Activated T-cell treated with anti-CD3 and anti-CD28 coated beads, Interleukin-2, amount 50 U/mL, for 48 hours (primary cell): ENCODE measurements around the gene SEC24A.
A peak's percentile ranks its signal among the peaks of the same experiment; 100 is the strongest.
"Not testable (repeated sequence)": the region's sequence is repeated elsewhere in the genome, so short reads cannot be mapped to it uniquely, and the experiment has no call there.

Experiments
- DNase-seq, 2 experiments: peaks; one replicate each; pipeline ENCODE4 v3.0.0-alpha.2; 2020

The SEC24A gene

DNA sequence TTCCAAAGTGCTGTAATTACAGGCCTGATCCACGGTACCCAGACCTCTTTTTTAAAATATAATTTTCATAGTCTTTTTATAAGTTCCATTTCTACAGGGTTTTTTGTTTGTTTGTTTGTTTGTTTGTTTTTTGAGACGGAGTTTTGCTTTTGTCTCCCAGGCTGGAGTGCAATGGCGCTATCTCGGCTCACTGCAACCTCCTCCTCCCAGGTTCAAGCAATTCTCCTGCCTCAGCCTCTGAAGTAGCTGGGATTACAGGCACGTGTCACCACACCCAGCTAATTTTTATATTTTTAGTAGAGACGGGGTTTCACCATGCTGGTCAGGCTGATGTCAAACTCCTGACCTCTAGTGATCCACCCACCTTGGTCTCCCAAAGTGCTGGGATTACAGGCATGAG is 2.1 kb downstream of the SEC24A start:
- DNase-seq = not testable (repeated sequence)

DNA sequence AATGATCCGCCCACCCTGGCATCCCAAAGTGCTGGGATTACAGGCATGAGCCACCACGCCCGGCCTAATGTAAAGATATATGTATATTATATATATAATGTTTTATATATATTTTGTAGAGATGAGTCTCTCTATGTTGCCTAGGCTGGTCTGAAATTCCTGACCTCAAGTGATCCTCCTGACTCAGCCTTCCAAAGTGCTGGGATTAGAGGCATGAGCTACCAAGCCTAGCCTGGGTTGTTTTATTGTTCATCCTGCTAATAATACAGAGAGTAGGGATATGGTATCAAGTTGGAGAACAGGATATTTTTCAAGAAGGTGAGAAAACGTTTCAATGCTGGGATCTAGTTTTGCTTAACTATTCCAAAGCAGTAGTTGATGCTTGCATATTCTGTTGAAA is 2.9 kb downstream of the SEC24A start:
- DNase-seq = no peak

- DNase-seq = no peak
Observed at GRCh38 chr5:134656690-134657089, 8.1 kb downstream of the SEC24A start.

DNA sequence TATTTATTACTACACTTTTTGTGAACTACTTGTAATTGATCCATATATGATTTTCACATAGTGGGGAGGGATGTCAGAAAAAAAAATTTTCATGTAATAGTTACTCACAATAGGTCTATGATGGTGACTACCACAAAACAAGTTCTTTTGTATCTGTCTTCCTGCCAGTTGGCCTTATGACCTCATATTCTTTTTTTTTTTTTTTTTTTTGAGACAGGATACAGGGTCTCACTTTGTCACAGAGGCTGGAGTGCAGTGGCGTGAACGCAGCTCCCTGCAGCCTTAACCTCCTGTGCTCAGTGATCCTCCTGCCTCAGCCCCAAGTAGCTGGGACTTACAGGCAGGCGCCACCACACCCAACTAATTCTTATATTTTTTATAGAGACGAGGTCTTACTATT is 10.9 kb downstream of the SEC24A start:
- DNase-seq = no peak

DNA sequence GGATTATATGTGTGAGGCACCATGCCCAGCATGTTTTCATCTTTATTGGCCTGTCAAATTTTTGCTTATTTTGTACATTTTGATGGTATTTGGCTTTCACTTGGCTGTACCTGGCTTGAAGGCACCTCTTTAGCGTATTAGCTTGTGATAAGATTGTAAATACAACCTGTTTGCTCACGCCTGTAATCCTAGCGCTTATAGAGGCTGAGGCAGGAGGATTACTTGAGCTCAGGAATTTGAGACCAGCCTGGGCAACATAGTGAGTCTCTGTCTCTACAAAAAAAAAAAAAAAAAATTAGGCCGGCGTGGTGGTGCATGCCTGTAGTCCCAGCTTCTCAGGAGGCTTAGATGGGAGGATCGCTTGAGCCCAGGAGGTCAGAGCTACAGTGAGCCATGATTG is 11.3 kb downstream of the SEC24A start:
- no peak for DNase-seq

DNA sequence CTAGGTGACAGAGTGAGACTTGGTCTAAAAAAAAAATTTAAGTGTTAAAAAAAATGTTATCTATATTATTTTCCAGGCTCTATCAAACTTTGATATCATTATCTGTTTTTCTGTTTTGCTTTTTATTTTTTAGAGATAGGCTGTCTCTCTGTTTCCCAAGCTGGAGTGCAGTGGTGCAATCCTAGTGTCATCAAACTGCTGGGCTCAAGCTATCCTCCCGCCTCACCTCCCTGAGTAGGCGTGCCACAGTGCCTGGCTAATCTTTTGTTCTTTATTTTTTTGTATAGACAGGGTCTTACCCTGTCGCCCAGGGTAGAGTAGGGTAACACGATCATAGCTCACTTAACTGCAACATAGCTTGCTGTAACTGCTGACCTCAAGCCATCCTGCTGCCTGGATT is 14.4 kb downstream of the SEC24A start:
- no peak for DNase-seq

GRCh38 chr5:134664448-134664847 is 15.9 kb downstream of the SEC24A start:
- no peak for DNase-seq

- not testable (repeated sequence) for DNase-seq
Observed at GRCh38 chr5:134673546-134673945, 25.0 kb downstream of the SEC24A start.

DNA sequence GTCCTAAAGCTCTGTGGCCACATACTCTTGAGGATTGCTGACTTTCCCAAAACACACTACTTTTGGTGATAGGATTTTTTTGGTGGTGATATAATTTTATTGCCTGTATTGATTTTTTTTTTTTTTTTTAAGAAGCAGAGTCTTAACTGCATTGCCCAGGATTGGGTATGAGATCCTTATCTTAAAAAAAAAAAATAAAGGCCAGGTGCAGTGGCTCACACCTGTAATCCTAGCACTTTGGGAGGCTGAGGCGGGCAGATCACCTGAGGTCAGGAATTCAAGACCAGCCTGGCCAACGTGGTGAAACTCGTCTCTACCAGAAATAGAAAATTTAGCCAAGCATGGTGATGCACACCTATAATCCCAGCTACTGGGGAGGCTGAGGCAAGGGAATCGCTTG is 28.8 kb downstream of the SEC24A start:
- DNase-seq = not testable (repeated sequence)

GRCh38 chr5:134690144-134690543 is 41.6 kb downstream of the SEC24A start:
- not testable (repeated sequence) for DNase-seq

DNA sequence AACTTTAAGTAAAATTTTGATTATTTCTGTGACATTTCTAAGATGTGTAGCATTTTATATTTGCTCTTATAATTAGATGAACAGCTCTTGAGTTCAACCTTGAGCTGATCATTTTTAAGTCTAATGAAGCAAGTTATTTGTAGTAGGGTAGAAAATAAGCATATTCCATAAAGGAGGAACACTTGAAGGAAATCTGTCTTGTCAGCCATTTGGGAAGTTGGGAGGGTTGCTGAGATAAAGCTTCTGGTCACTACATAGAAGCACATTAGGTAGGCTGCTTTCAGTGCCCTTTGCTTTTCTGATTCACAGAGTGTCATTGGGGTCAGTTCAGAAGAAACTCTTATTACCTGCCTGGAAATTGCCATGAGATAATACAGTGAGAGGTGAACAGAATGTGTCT is 44.1 kb downstream of the SEC24A start:
- DNase-seq = no peak

GRCh38 chr5:134708301-134708700 is 59.7 kb downstream of the SEC24A start:
- DNase-seq = no peak

DNA sequence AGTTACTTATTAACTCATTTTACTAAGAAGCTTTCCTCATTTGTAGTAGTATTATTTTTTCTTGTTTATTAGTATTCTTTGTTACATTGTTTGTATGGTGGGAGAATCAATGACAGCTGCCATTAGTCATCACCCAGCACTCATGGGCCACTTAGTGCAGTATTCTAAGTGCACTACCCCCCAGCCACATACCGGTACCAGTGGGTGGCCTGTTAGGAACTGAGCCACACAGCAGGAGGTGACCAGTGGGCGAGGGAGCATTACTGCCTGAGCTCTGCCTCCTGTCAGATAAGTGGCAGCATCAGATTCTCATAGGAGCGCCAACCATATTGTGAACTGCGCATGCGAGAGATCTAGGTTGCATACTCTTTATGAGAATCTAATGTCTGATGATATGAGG is 65.5 kb downstream of the SEC24A start:
- DNase-seq = no peak

GRCh38 chr5:134714541-134714940 is 66.0 kb downstream of the SEC24A start:
- DNase-seq = no peak

GRCh38 chr5:134715466-134715865 is 66.9 kb downstream of the SEC24A start:
- DNase-seq = not testable (repeated sequence)

GRCh38 chr5:134724872-134725271 is 76.3 kb downstream of the SEC24A start:
- no peak for DNase-seq

DNA sequence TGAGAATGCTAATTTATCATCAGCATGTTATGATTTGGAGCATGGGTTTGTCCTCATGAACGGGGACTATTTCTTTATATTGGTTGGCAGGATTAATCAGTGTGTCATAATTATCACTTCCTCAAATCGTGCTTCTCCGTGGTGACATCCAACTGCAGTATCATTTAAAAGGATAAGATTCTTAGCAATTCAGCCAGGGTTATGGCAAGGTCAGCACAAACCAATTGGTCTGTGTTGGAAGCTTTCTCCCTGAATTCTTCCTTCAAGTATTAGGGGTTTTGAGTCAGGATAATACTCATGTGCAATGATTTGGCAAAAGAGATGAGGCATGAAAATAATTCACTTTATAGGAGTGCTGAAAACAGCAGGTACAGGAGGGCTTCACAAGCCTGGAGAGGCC is 84.2 kb downstream of the SEC24A start:
- DNase-seq = no peak

DNA sequence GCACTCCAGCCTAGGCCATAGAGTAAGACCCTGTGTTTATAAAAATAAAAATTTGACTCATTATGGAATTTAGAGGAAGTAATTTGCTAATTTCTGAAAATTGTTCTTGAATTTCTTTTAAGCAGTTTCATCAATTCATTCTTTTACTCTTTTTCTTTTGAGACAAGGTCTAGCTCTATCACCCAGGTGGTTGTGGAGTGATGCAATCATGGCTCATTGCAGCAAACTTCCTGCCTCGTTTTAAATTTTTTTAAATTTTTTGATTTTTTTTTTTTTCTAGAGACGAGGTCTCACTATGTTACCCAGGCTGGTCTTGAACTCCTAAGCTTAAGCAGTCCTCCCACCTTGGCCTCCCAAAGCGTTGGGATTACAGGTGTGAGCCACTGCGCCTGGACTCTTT is 86.7 kb downstream of the SEC24A start:
- DNase-seq = no peak

GRCh38 chr5:134736173-134736812 is 87.7 kb downstream of the SEC24A start:
- DNase-seq = no peak

DNA sequence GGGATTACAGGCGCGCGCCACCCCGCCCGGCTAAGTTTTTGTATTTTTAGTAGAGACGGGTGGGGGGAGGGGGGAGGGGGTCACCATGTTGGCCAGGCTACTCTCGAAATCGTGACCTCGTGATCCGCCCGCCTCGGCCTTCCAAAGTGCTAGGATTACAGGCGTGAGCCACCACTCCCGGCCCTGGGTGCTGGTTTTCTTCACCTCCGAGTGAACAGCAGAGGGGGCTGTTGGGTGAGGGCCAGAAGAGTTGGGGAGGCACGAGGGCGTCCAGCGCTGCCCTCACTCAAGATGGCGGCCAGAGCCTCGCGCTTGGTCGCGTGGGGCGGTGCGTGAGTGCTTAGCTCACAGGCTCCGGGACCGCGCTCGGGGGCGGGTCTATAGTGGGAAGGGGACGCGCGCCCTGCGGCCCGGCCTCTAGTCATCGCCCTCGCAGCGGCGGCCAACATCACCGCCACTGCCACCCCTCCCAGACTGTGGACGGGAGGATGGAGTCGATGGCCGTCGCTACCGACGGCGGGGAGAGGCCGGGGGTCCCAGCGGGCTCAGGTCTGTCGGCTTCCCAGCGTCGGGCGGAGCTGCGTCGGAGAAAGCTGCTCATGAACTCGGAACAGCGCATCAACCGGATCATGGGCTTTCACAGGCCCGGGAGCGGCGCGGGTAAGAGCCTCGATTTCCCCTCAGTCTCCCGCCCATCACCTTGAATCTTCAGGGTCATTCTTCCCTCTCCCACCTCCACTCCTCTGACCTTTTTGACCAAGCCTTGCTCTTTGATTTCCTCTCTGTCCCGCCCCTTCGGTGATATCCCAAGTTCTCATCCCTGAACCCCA is 89.8 kb downstream of the SEC24A start, which contains the start of gene CAMLG:
CAMLG (plus strand) TSS at position 416 of the 830 bp plus-strand sequence; CDS start at position 489, 73 bp downstream.
- peak; percentile 98 for DNase-seq

DNA sequence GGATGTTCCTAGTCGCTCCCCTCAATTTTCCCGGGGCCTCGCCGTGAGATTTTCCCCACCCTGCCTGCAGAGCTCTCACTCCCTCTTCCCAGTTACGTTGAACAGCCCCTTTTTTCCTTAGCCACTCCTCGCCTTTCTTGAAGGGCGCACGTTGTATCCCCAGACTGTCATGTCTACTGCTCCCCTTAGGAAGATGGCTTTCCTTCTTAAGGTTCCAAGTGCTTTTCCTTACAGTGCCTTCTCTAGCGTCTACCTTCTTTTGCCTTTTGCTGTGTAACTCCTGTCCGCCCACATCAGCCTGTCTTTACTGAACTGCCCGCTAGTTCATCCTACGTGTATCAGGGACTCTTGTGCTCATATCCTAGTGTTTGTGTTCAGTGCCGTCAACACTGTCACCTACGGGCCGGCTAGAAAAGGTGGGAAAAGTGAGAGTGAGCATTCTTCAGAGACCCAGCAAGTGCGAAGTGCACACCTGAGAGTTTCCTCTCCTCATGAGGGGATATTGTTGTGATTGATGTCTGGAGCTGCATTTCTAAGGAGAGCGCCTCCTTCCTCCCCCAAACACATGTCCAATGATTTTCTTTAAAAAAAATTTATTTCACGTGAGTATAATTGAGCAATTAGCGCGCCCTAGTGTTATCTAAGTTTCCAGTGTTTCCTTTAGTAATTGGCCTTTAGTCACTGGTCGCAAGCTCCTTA is 90.5 kb downstream of the SEC24A start:
- DNase-seq = peak; percentile 55 to 57

DNA sequence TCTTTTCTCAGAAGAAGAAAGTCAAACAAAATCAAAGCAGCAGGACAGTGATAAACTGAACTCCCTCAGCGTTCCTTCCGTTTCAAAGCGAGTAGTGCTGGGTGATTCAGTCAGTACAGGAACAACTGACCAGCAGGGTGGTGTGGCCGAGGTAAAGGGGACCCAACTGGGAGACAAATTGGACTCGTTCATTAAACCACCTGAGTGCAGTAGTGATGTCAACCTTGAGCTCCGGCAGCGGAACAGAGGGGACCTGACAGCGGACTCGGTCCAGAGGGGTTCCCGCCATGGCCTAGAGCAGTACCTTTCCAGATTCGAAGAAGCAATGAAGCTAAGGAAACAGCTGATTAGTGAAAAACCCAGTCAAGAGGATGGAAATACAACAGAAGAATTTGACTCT is 92.5 kb downstream of the SEC24A start:
- no peak for DNase-seq

- no peak for DNase-seq
Observed at GRCh38 chr5:134742134-134742533, 93.5 kb downstream of the SEC24A start.

GRCh38 chr5:134749415-134749814 is 100.8 kb downstream of the SEC24A start:
- no peak for DNase-seq
